NCI-H2171 (cell line): ENCODE data around the gene CCDC81.

Experiments used
- DNase-seq: peaks from one replicate; lab custom pipeline; 2025; lab: John Stamatoyannopoulos, UW

CCDC81 gene

GRCh38 chr11:86440843-86441242 lies 66.2 kb downstream of the CCDC81 start:
- no peak for DNase-seq

GRCh38 chr11:86442420-86442819 lies 67.7 kb downstream of the CCDC81 start:
- no peak for DNase-seq

- no peak for DNase-seq
Observed at GRCh38 chr11:86442827-86443226, 68.1 kb downstream of the CCDC81 start.

- DNase-seq: no peak
Observed at GRCh38 chr11:86443415-86443814, 68.7 kb downstream of the CCDC81 start.

GRCh38 chr11:86444981-86445380 lies 70.3 kb downstream of the CCDC81 start:
- no peak for DNase-seq

- no peak for DNase-seq
Observed at GRCh38 chr11:86446163-86446923, 71.7 kb downstream of the CCDC81 start.

- DNase-seq: no peak
Observed at GRCh38 chr11:86446924-86447285, 72.2 kb downstream of the CCDC81 start.

GRCh38 chr11:86447763-86448480 lies 73.2 kb downstream of the CCDC81 start:
- no peak for DNase-seq

- DNase-seq: no peak
Observed at GRCh38 chr11:86449993-86450629, 75.4 kb downstream of the CCDC81 start.

- no peak for DNase-seq
Observed at GRCh38 chr11:86453290-86454030, 78.8 kb downstream of the CCDC81 start.

GRCh38 chr11:86456075-86456939 lies 81.6 kb downstream of the CCDC81 start:
- DNase-seq: peak; percentile 100

- no peak for DNase-seq
Observed at GRCh38 chr11:86458294-86459001, 83.8 kb downstream of the CCDC81 start.

- DNase-seq: no peak
Observed at GRCh38 chr11:86459002-86459385, 84.3 kb downstream of the CCDC81 start.

GRCh38 chr11:86459682-86460460 lies 85.2 kb downstream of the CCDC81 start:
- DNase-seq: no peak

- DNase-seq: no peak
Observed at GRCh38 chr11:86460461-86461385, 86.0 kb downstream of the CCDC81 start.

GRCh38 chr11:86461892-86462291 lies 87.2 kb downstream of the CCDC81 start:
- no peak for DNase-seq

GRCh38 chr11:86463120-86463519 lies 88.4 kb downstream of the CCDC81 start:
- DNase-seq: no peak

- no peak for DNase-seq
Observed at GRCh38 chr11:86463955-86464354, 89.3 kb downstream of the CCDC81 start.
